DND-41 (cell line): ENCODE results near the gene SESTD1.

ENCODE experiments used
- ATAC-seq: fragments of 200-7000 bp; cut with Tn5 transposase; 3 replicates; pipeline ENCODE4 v1.9.1; 2021; ENCODE audit warnings: low read depth; ENCODE audit not compliant: insufficient read depth
- DNase-seq: peaks from one replicate; pipeline ENCODE4 v3.0.0-alpha.2; 2020
- H2AFZ ChIP-seq: 2 replicates; pipeline ENCODE4 v1.6.0; 2012; ENCODE audit warnings: low read depth, low read length
- H3K27ac ChIP-seq: 2 replicates; pipeline ENCODE4 v1.5.1; 2012; ENCODE audit warnings: low read length, inconsistent platforms
- H3K27me3 ChIP-seq: fragments of 200-600 bp; sonication (generic); 2 replicates; pipeline ENCODE4 v1.6.0; 2012; ENCODE audit warnings: low read length, mild to moderate bottlenecking, inconsistent platforms; ENCODE audit not compliant: insufficient read depth, poor library complexity
- H3K36me3 ChIP-seq: 2 replicates; pipeline ENCODE4 v1.5.1; 2012; ENCODE audit warnings: low read length, inconsistent platforms; ENCODE audit not compliant: insufficient read depth
- H3K4me1 ChIP-seq: 2 replicates; pipeline ENCODE4 v1.5.1; 2012; ENCODE audit warnings: mild to moderate bottlenecking, low read length; ENCODE audit not compliant: insufficient read depth
- H3K4me2 ChIP-seq: 2 replicates; pipeline ENCODE4 v1.6.0; 2012; ENCODE audit warnings: mild to moderate bottlenecking, moderate library complexity, low read length, inconsistent platforms; ENCODE audit not compliant: insufficient read depth
- H3K4me3 ChIP-seq, 2 experiments: fragments of 200-600 bp in 1 of 2; shearing (Covaris generic) in 1 of 2; 2 replicates each; pipeline ENCODE4 v1.5.1; 2012 to 2016; ENCODE audit warnings: inconsistent platforms in 2 of 2, low read length in 2 of 2, mild to moderate bottlenecking in 2 of 2, low read depth in 1 of 2, moderate library complexity in 1 of 2
- H3K79me2 ChIP-seq: 2 replicates; pipeline ENCODE4 v1.6.0; 2012; ENCODE audit warnings: low read length, inconsistent platforms; ENCODE audit not compliant: insufficient read depth
- H3K9ac ChIP-seq: 2 replicates; pipeline ENCODE4 v1.6.0; 2012; ENCODE audit warnings: low read depth, mild to moderate bottlenecking, inconsistent platforms, low read length, moderate library complexity
- H3K9me3 ChIP-seq: 2 replicates; pipeline ENCODE4 v1.5.1; 2012; ENCODE audit warnings: low read length, moderate library complexity, mild to moderate bottlenecking, inconsistent platforms; ENCODE audit not compliant: insufficient read depth, severe bottlenecking
- H4K20me1 ChIP-seq: 2 replicates; pipeline ENCODE4 v1.6.0; 2012; ENCODE audit warnings: low read length; ENCODE audit not compliant: insufficient read depth
- EZH2 ChIP-seq: IDR thresholded peaks from 3 replicates; pipeline ENCODE4 v1.6.1; 2012; ENCODE audit warnings: borderline replicate concordance, low read depth, mild to moderate bottlenecking, moderate library complexity, low read length, inconsistent platforms; ENCODE audit not compliant: severe bottlenecking
- TF ChIP-seq, protein P1 (sequence below): IDR thresholded peaks from 2 replicates; pipeline ENCODE4 v1.5.1; 2012; ENCODE audit warnings: borderline replicate concordance, low read length, moderate library complexity, mild to moderate bottlenecking; ENCODE audit not compliant: poor library complexity, severe bottlenecking; ENCODE audit errors: extremely low read depth

The SESTD1 gene

GRCh38 chr2:179069685-179070084 lies 194.9 kb downstream of the SESTD1 start:
- no peak for ATAC-seq
- Histone ChIP-seq H3K4me3 (no peak overlapping the region), H3K4me2 (no peak overlapping the region), H3K27me3 (no peaks in the 10 kb centered on the region), H3K9me3 (peaks cover 18% of the 10 kb centered on the region), H3K27ac (no peak overlapping the region), H3K36me3 (no peaks in the 10 kb centered on the region), H3K79me2 (no peaks in the 10 kb centered on the region), H3K4me1 (peaks cover 24% of the 10 kb centered on the region), H3K9ac (no peak overlapping the region), H4K20me1 (no peaks in the 10 kb centered on the region), H2AFZ (no peak overlapping the region)
- TF ChIP-seq, protein P1, sequence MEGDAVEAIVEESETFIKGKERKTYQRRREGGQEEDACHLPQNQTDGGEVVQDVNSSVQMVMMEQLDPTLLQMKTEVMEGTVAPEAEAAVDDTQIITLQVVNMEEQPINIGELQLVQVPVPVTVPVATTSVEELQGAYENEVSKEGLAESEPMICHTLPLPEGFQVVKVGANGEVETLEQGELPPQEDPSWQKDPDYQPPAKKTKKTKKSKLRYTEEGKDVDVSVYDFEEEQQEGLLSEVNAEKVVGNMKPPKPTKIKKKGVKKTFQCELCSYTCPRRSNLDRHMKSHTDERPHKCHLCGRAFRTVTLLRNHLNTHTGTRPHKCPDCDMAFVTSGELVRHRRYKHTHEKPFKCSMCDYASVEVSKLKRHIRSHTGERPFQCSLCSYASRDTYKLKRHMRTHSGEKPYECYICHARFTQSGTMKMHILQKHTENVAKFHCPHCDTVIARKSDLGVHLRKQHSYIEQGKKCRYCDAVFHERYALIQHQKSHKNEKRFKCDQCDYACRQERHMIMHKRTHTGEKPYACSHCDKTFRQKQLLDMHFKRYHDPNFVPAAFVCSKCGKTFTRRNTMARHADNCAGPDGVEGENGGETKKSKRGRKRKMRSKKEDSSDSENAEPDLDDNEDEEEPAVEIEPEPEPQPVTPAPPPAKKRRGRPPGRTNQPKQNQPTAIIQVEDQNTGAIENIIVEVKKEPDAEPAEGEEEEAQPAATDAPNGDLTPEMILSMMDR, result no peak
- TF ChIP-seq EZH2, result no peak
- DNase-seq, result no peak

DNA sequence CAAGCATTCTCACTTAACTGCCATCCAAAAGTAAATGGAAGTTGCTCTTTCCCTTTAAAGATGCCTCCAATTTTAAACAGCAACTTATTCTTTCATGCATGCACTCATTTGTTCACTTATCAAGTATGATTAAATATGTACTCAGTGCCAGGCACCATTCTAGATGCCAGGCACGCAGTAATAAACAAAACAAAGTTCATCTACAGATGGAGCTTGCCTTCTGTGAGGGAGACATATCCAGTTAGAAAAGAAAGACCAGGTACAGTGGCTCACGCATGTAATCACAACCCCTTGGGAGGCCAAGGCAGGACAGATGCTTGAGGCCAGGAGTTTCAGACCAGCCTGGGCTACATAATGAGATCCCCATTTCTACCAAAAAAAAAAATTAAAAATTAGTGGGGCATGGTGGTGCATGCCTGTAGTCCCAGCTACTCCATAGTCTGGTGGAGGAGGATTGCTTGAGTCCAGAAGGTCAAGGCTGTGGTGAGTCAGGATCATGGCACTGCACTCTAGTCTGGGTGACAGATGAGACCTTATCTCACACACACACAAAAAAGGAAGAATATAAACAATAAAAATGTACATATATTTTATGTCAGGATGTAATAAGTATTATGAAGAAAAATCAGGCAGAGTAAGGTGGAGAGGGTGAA lies 195.5 kb downstream of the SESTD1 start:
- H3K9ac ChIP-seq, result no peak overlapping the region
- no peak overlapping the region for H3K4me3 ChIP-seq
- no peaks in the 10 kb centered on the region for H3K27me3 ChIP-seq
- no peak overlapping the region for H3K4me2 ChIP-seq
- no peaks in the 10 kb centered on the region for H3K79me2 ChIP-seq
- TF ChIP-seq, protein P1, result no peak
- no peak for TF ChIP-seq EZH2
- H3K27ac ChIP-seq, result no peak overlapping the region
- no peak overlapping the region for H2AFZ ChIP-seq
- H4K20me1 ChIP-seq, result no peaks in the 10 kb centered on the region
- ATAC-seq, result no peak
- peaks cover 24% of the 10 kb centered on the region for H3K4me1 ChIP-seq
- no peak for DNase-seq
- H3K9me3 ChIP-seq, result peaks cover 14% of the 10 kb centered on the region
- H3K36me3 ChIP-seq, result no peaks in the 10 kb centered on the region

- H3K36me3 ChIP-seq, result no peaks in the 10 kb centered on the region
- no peak overlapping the region for H3K4me2 ChIP-seq
- no peaks in the 10 kb centered on the region for H4K20me1 ChIP-seq
- no peaks in the 10 kb centered on the region for H3K79me2 ChIP-seq
- no peak overlapping the region for H3K9ac ChIP-seq
- TF ChIP-seq, protein P1, result no peak
- no peak for TF ChIP-seq EZH2
- ATAC-seq (no peak), DNase-seq (no peak)
- H3K9me3 ChIP-seq, result no peaks in the 10 kb centered on the region
- no peak overlapping the region for H2AFZ ChIP-seq
- no peak overlapping the region for H3K4me3 ChIP-seq
- H3K27ac ChIP-seq, result no peak overlapping the region
- H3K27me3 ChIP-seq, result no peaks in the 10 kb centered on the region
- H3K4me1 ChIP-seq, result no peaks in the 10 kb centered on the region
Observed at GRCh38 chr2:179059026-179059700, 205.5 kb downstream of the SESTD1 start.
